Midbrain (tissue), 1 donor: Measurements from ENCODE around the gene SETX.
"Not testable (repeated sequence)": the region's sequence is repeated elsewhere in the genome, so short reads cannot be mapped to it uniquely, and the experiment has no call there.

Experiments
- DNase-seq: peaks from one replicate; lab custom pipeline; 2025; lab: John Stamatoyannopoulos, UW

Gene SETX, protein sequence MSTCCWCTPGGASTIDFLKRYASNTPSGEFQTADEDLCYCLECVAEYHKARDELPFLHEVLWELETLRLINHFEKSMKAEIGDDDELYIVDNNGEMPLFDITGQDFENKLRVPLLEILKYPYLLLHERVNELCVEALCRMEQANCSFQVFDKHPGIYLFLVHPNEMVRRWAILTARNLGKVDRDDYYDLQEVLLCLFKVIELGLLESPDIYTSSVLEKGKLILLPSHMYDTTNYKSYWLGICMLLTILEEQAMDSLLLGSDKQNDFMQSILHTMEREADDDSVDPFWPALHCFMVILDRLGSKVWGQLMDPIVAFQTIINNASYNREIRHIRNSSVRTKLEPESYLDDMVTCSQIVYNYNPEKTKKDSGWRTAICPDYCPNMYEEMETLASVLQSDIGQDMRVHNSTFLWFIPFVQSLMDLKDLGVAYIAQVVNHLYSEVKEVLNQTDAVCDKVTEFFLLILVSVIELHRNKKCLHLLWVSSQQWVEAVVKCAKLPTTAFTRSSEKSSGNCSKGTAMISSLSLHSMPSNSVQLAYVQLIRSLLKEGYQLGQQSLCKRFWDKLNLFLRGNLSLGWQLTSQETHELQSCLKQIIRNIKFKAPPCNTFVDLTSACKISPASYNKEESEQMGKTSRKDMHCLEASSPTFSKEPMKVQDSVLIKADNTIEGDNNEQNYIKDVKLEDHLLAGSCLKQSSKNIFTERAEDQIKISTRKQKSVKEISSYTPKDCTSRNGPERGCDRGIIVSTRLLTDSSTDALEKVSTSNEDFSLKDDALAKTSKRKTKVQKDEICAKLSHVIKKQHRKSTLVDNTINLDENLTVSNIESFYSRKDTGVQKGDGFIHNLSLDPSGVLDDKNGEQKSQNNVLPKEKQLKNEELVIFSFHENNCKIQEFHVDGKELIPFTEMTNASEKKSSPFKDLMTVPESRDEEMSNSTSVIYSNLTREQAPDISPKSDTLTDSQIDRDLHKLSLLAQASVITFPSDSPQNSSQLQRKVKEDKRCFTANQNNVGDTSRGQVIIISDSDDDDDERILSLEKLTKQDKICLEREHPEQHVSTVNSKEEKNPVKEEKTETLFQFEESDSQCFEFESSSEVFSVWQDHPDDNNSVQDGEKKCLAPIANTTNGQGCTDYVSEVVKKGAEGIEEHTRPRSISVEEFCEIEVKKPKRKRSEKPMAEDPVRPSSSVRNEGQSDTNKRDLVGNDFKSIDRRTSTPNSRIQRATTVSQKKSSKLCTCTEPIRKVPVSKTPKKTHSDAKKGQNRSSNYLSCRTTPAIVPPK (N-terminal part only)

DNA sequence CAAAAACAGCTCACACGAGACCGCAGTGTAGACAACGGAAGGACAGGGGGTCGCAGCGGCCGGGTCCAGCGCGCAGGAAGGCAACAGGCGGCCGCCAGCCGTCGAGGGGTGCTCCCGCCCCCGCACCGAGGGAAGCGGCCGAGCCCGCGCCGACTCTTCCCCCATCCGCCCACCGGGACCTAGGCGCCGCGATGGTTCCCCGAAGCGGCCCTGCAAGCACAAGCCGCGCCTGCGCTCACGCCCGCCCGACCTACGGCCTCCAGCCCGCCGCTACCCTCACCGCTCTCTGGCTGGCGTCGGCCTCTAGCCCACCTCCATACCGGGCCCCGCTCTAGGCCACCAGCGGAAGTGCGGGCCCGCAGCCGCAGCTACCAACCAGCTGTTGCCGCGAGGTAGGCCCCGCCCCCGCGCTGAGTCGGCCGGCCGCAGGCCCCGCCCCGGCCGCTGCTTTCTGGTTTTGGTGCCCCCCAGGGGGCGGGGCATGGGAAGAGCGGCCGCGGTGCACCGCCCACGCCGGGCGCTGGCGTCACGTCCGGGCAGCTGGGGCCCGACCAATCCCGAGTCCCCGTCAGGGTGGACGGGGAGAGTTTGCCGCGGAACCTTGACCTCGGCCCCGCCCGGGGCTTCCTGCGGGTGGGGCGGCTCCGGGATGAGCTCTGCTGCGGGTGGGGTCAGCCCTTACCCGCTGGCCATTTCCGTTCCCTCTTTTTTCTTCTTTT is at the start of gene SETX:
Gene SETX, minus strand, starts transcription at position 350 of the 719 bp plus-strand sequence. CDS start 5,558 bp downstream, outside the sequence.
- peak; percentile 99 for DNase-seq

DNA sequence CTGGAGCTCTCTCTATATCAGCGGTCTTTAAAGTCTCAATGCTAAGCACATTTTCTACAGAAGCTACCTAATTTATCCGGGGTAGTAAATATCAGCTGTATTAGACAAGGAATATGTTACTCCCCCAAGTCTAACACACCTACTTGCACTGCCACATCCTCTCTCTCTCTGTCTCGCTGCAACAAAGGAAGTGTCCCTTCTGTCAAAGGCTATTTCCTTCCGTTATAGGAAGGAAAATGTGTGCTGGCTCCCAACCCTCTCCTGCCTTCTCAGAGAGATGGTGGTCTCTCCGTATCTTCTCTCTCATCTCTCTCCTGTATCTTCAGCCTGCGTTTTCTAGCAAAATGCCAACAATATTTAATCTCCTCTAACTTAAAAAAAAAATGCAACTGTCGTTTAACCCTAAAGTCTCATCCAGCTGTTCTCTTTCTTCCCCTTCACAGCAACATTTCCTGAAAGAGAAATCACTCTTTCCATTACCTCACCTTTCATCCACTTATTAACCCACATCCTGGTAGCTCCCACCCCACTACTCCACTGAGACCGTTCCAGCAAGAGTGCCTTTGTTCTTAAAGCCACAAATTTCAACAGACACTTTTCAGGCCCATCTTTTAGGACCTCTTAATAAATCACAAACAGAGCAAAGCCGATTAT is 49.6 kb upstream of the SETX start:
- no peak for DNase-seq

DNA sequence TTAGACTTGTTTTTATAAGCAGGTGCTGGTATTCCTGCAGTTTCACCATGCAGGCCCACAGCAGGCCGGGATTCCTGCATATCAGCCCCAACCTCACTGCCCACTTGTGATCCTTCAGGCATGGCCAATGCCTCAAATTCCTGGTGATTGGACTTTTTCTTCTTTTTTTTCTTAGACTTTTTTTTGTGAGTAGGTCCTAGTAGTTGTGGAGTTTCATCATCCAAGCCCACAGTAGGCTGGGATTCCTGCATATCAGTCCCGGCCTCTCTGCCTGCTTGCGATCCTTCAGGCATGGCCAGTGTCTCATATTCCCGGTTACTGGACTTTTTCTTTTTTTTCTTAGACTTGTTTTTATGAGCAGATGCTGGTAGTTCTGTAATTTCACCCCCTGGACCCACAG is 47.0 kb upstream of the SETX start:
- no peak for DNase-seq

DNA sequence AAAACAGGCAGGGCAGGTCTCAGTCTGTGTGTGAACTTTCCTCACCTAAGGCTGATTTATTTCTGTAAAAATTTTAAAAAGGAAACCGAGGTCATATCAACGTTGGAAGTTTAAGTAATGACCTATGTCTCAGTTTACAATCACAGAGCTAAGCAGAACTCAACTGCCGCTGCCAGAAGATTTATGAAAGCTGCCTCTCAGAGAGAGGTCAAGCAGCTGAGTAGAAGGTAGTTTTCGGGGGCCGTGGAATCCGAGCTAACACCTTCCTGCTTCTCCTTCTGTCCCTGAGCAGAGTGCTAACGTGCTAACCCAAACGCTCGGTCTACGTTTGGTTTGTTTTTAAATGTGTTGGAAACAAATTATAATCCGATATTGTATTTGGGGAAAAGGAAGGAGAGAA is 40.8 kb upstream of the SETX start:
- no peak for DNase-seq

DNA sequence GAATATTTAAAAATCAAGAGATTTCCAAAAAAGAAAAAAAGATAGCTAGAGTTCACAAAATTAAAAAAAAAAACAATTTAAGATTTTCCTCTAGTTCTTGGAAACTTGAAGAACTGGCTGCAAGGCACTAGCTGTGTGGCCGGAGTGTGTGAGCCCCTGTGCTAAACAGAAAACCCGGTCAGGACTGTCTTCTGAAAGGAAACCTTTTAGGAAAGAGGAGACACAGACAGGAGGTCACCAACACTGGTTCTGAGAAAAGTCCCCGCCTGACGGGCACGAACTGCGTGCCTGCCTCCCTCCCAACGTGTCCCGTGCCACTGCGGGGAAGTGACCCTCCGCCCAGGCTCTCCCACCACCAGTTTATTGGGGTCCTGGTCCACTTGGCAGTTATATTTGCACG is 36.7 kb upstream of the SETX start:
- no peak for DNase-seq

DNA sequence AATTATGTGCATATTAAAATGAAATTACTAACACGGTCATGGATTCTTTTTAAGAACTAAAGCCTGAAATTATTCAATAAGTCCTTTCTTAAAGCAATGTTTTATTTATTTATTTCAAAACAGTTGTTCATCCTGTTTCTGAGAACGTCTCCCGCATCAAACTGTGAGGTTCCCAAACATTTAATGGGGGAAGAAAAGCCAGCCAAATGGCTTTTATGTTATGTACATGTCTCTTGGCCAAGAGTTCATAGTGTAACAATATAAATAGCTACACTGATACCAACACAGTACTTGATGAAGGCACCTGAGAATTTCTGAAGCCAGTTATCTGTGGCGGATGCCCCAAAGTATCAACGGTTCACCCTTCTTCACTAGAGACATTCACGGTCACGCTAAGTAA is 36.2 kb upstream of the SETX start:
- no peak for DNase-seq

DNA sequence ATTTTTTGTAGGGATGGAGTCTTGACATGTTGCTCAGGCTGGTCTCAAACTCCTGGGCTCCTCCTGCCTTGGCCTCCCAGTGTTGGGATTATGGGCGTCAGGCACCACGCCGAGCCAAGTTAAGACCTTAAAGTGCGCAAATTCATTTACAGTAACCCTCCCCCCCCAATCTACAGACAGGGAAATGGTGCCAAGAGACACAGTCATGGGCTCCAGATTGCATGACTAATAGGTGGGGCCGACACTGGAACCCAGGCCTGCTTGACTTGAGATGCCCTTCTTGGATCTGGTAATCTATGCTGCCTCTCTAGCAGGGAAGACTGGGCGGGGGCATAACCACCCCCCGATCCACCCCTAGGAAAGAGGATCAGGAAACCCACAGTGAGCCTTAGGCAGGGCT is 32.3 kb upstream of the SETX start:
- DNase-seq = no peak

DNA sequence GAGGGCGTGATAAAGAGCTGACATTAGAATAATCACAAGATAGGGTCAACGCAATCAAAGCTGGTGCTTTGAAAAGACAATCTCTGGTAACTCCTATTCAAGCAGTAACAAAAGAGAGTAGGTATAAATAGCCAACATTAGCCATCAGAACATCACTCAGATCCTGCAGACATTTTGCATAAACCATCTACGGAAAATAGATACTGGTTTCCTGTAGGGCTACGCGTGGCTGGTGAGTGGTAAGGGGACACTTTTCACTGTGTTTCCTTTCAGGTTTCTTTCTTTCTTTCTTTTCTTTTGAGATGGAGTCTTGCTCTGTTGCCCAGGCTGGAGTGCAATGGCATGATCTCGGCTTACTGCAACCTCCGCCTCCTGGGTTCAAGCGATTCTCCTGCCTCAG is 29.6 kb upstream of the SETX start:
- DNase-seq = no peak

DNA sequence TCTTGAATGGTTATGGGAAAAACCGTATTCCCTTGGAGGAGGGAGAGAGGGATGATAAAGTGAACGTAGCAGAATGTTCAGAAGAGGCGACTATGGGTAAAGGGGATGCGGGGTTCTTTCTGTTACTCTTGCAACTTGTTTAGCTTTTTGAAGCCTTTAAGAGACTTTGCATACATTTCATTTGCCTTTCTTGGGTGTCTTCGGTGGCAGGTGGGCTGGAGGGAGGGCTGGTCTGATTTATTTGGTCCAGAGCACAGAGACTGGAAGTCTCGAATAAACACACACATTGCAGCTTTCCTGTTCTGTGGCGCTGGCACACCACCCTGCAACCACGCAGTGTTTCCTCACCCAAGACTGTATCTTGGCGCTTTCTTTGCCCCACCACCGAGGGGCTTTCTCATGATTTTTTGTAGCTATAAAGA is 28.7 kb upstream of the SETX start:
- DNase-seq = no peak

DNA sequence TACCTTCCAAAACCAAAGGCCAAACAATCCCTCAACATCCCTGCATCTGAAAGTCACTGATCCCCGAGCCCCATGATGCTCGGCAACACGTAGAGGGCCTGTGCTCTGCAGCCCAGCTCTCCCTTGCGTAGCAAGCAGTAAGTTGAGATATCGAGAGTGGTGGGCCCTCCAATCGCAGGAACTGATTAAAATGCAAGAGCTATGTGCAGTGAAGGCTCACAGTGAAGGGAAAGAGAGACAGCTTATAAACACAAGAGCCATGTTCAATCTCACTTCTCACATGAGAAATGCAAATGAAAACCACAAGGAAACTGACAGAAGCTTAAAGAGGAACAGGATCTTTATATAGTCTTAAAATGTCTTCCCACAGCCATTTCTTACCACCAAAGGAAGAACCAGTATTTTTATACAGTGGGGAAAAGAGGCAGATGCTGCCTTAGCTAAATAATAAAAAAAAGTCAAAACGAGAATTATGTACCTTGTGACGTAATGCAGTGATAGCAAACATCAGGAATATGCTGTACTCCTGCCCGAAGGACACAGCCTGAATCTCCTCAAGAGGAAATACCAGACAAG is 27.3 kb upstream of the SETX start:
- DNase-seq = peak; percentile 2

DNA sequence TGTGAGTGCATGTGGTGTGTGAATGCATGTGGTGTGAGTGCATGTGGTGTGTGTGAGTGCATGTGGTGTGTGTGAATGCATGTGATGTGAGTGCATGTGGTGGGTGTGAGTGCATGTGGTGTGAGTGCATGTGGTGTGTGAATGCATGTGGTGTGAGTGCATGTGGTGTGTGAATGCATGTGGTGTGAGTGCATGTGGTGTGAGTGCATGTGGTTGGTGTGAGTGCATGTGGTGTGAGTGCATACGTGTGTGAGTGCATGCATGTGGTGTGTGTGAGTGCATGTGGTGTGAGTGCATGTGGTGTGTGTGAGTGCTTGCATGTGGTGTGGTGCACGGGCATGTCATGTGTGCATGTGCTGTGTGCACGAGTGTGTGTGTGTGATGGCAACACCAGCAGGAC is 23.6 kb upstream of the SETX start:
- not testable (repeated sequence) for DNase-seq

DNA sequence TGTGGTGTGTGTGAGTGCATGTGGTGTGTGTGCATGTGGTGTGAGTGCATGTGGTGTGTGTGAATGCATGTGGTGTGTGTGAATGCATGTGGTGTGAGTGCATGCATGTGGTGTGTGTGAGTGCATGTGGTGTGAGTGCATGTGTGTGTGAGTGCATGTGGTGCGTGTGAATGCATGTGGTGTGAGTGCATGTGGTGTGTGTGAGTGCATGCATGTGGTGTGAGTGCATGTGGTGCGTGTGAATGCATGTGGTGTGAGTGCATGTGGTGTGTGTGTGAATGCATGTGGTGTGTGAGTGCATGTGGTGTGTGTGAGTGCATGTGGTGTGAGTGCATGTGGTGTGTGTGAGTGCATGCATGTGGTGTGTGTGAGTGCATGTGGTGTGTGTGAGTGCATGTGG is 23.0 kb upstream of the SETX start:
- DNase-seq = not testable (repeated sequence)

DNA sequence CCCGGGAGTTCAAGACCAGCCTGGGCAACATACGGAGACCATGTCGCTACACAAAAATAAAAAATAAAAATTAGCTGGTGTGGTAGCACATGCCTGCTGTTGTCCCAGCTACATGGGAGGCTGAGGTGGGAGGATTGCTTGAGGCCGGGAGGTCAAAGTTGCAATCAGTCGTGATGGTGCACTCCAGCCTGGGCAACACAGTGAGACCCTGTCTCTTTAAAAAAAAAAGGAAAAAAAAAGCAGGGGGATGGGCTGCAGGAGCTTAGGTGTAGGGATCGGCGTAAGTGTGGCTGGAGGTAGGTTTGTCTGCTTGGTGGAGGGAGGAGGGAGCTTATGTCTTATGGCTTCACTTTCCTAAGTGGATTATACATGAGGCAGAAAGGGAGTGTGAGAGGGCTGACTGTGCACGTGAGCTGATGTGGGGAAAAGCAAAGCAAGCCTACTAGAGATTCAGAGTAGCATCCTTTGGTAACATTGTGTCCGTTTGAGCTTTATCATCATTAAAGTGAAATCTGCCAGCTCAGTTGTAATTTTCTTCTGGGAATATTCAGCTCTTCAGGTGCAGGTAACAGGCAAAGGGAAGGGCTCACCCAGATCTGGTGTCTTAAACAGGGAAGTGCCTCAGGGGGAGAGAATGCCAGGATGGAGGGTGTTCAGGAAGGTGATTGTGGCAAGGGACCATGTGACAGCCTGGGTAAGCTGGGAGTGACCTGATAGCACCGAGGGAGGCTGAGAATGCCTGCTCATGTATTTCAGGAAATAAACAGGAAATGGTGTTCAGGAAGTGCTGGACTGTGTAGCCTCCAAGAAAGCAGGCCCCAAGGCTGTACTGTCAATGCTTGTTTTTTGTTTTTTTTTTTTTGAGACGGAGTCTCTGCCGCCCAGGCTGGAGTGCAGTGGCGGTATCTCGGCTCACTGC is 17.6 kb upstream of the SETX start:
- peak; percentile 51 for DNase-seq

DNA sequence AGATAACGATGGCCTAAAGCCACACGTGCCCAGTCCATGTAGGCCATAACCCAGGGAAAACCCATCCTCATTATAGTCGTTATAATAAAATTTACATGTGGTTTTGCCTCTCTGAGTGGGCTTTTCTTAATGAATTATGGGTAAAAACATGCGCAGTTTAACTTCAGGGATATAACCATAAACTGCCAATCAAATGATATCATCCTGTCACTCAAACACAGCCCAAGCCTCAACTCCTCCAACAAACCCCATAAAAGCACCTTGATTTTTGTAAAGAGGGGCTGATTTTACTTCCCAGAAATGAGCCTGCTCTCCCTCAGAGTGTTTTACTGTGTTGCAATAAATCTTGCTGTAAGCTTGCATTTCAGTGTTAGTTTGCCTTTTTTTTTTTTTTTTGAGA is 15.8 kb upstream of the SETX start:
- DNase-seq = no peak

DNA sequence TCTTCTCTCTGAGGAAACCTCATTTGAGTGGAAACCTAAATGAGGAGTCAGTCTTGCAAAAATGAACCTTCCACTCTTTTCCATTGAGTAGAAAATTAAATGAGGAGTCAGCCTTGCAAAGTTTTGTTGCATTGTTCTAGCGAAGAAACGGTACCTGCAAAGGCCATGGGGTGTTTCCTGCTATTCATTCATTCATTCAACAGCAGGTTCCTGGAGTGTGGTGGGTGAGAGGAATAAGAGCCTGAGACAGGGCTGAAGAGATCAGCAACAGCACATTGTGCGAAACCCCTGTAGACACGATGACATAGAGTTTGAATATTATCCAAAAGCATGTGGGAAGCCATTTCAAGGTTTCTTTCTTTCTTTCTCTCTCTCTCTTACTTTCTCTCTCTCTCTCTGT is 14.6 kb upstream of the SETX start:
- DNase-seq = no peak

DNA sequence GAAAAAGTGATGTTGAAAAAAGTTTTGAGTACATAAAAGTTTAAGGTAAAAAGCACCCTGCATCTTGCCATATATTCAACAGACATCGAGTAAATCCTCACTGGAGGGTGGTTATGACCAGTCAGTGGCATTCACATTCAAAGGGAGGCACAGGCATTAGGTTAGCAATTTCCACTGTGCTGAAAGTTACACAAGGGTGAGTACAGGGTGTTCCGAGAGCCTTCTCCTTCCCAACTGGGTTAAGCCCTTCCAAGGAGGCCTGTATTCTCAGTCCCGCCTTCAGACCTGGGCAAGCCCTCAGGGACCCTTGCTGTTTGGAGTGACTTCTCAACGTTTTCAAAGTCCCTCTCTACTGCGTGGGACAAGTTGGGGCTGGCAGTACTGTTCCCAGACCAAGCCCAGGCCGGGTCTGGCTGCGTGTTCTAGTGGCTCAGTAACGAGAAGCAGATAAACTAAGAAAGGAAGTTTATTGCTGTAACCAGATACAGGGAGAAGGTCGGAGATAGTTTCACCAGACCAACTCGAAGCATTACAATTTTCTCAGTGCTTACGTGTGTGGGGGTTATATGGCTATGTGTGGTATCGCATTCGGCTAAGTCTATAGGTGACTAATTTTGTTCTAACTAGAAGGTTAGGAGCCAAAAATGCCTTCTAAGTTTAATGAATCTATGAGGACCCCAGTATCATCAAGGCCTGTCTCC is 13.0 kb upstream of the SETX start:
- DNase-seq = no peak

DNA sequence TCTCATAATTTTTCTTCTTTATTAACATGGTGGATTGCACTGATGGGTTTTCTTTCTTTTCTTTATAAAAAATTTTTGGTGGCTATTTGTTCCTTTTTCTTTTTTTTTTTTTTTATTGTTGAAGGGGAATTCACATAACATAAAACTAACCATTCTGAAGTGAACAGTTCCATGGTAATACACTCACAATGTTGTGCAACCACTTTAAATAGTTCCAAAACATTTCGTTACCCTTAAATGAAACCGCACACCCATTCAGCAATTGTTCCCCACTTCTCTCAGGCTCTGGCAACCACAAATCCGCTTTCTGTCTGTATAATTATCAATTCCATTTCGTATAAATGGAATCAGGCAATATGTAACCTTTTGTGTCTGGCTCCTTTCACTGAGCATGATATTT is 11.7 kb upstream of the SETX start:
- DNase-seq = no peak

DNA sequence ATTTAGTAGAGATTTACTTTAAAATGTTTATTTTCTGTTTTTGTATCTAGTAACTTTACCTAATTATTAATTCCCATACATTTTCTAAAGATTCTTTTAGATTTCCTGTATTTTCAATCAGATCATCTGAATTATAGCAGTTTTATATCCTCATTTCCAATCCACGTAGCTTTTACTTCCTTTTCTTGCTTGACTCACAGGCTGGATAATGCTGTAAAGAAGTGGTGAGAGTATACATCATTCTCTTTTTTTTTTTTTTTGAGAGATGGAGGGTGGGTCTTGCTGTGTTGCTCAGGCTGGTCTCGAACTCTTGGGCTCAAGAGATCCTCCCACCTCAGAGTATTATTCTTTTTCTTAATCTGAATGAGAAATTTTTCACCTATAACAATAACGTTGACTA is 11.2 kb upstream of the SETX start:
- no peak for DNase-seq

DNA sequence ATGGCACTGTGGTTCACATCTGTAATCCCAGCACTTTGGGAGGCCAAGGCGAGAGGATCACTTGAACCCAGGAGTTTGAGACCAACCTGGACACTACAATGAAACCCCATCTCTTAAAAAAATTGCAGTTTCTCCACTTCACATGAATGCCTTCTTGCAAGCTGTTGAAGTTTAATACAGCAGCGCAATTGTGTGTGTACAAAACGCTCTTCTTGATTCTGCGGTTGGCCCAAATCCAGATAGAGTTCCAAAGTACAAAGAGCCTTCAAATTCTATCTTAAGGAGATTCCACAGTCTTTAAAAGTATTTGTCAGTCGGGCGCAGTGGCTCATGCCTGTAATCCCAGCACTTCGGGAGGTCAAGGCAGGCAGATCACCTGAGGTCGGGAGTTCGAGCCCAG is 9.3 kb upstream of the SETX start:
- DNase-seq = no peak
